ENCODE data around the gene FGD2. TPM values are rescaled to one million over a fixed set of nuclear protein-coding genes. Genes with fewer than 3 reads are reported as not detected.

The FGD2 gene
- total and polyA plus RNA-seq, 7 donors: 3.7 to 40.8 (median 20.1) TPM

GRCh38 chr6:36997811-36998722, 7.4 kb upstream of the FGD2 start:
- TF ChIP-seq POLR2A (IDR thresholded peaks at IDR 0.05) (no peak), EP300 (IDR thresholded peaks at IDR 0.05) (peak in 2 of 4 donors; percentile 54 to 78), POLR2AphosphoS5 (IDR thresholded peaks at IDR 0.05) (peak in 1 of 4 donors; percentile 41)
- TF ChIP-seq, protein P1, sequence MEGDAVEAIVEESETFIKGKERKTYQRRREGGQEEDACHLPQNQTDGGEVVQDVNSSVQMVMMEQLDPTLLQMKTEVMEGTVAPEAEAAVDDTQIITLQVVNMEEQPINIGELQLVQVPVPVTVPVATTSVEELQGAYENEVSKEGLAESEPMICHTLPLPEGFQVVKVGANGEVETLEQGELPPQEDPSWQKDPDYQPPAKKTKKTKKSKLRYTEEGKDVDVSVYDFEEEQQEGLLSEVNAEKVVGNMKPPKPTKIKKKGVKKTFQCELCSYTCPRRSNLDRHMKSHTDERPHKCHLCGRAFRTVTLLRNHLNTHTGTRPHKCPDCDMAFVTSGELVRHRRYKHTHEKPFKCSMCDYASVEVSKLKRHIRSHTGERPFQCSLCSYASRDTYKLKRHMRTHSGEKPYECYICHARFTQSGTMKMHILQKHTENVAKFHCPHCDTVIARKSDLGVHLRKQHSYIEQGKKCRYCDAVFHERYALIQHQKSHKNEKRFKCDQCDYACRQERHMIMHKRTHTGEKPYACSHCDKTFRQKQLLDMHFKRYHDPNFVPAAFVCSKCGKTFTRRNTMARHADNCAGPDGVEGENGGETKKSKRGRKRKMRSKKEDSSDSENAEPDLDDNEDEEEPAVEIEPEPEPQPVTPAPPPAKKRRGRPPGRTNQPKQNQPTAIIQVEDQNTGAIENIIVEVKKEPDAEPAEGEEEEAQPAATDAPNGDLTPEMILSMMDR (IDR thresholded peaks at IDR 0.05): no peak
- H3K27me3 ChIP-seq: no peaks in the 10 kb centered on the region
- peak overlapping the region; percentile 78 to 89 (median 79) for H3K27ac ChIP-seq
- no peaks in the 10 kb centered on the region for H3K36me3 ChIP-seq
- 54 to 76% methylated on average over 18 of the region's 18 CpGs for WGBS, 2 donors
- intact Hi-C loops (cut with DNase I): no loop called here
- peak; percentile 93 for DNase-seq
- H3K9me3 ChIP-seq: no peaks in the 10 kb centered on the region
- peaks cover 0 to 23% (median 8%) of the 10 kb centered on the region in 4 donors for H3K4me1 ChIP-seq
- H3K4me3 ChIP-seq: no peak overlapping the region

GRCh38 chr6:36998723-36999038, 6.8 kb upstream of the FGD2 start:
- H3K4me1 ChIP-seq: peaks cover 0 to 23% (median 8%) of the 10 kb centered on the region in 4 donors
- intact Hi-C loops (cut with DNase I): no loop called here
- peak in 1 of 4 donors; percentile 64 for TF ChIP-seq POLR2AphosphoS5 (IDR thresholded peaks at IDR 0.05)
- TF ChIP-seq, protein P1 (IDR thresholded peaks at IDR 0.05): no peak
- peak overlapping the region; percentile 78 to 89 (median 79) for H3K27ac ChIP-seq
- H3K9me3 ChIP-seq: no peaks in the 10 kb centered on the region
- whole genome bisulfite sequencing, 2 donors: 75 to 86% methylated on average over 8 of the region's 8 CpGs
- H3K36me3 ChIP-seq: no peaks in the 10 kb centered on the region
- H3K4me3 ChIP-seq: no peak overlapping the region
- H3K27me3 ChIP-seq: no peaks in the 10 kb centered on the region
- no peak for DNase-seq

DNA sequence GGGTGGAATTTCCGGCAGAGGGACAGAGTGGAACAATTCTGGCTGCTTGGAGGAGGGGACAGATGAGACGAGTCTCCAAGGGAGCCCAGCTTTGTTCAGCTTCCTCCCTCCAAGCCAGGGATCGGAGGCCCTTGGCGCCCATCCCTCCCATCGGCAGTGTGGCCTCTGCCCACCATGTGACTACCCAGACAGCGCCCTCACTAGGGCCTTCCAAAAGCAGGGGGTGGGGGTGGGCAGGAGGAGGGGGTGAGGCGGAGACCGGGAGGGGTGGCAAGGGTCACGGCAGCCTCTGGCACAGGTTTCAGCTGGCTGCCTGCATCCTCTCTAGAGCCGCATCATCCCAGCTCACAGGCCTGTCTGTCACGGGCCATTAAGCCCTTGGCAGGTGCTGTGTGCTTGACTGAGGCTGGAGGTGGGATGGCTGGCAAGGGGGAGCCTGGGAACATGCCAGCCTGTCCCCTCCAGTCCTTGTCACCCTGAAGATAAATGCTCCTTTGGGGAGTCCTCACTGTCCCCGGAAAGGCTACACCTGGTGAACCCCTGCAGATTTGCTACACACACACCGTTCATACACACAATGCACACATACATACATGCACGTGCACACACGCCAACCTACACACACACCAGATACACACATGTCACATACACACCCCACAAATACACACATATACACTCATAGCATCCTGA, 6.2 kb upstream of the FGD2 start:
- H3K27ac ChIP-seq: peak overlapping the region; percentile 78 to 89 (median 79)
- 83 to 91% methylated on average over 15 of the region's 15 CpGs for WGBS, 2 donors

GRCh38 chr6:36999751-37000125, 5.7 kb upstream of the FGD2 start:
- Histone ChIP-seq H3K27me3 (no peaks in the 10 kb centered on the region), H3K9me3 (no peaks in the 10 kb centered on the region), H3K4me1 (peaks cover 0 to 23% (median 8%) of the 10 kb centered on the region in 4 donors), H3K27ac (no peak overlapping the region), H3K36me3 (no peaks in the 10 kb centered on the region), H3K4me3 (no peak overlapping the region)
- intact Hi-C loops (cut with DNase I): no loop called here
- TF ChIP-seq POLR2A (IDR thresholded peaks at IDR 0.05) (no peak), EP300 (IDR thresholded peaks at IDR 0.05) (no peak), POLR2AphosphoS5 (IDR thresholded peaks at IDR 0.05) (no peak)
- TF ChIP-seq, protein P1 (IDR thresholded peaks at IDR 0.05): no peak
- 90 to 98% methylated on average over 4 of the region's 4 CpGs for WGBS, 2 donors
- no peak for DNase-seq

More for the DNA sequence above, 6.2 kb upstream of the FGD2 start:
- H3K4me3 ChIP-seq: no peak overlapping the region
- DNase-seq: no peak
- no peak for TF ChIP-seq POLR2A (IDR thresholded peaks at IDR 0.05)
- intact Hi-C loops (cut with DNase I): no loop called here
- H3K36me3 ChIP-seq: no peaks in the 10 kb centered on the region
- no peaks in the 10 kb centered on the region for H3K27me3 ChIP-seq
- no peaks in the 10 kb centered on the region for H3K9me3 ChIP-seq
- H3K4me1 ChIP-seq: peaks cover 0 to 23% (median 8%) of the 10 kb centered on the region in 4 donors
